NCI-H146 treated with DMSO at 0.1 percent for 48 hours (cell line): ENCODE results near the gene NOP9.
"Not testable (repeated sequence)": the region's sequence is repeated elsewhere in the genome, so short reads cannot be mapped to it uniquely, and the experiment has no call there.

Experiments used
- DNase-seq: peaks from one replicate; lab custom pipeline; 2025; ENCODE audit not compliant: unreplicated experiment; lab: John Stamatoyannopoulos, UW

Gene NOP9

DNA sequence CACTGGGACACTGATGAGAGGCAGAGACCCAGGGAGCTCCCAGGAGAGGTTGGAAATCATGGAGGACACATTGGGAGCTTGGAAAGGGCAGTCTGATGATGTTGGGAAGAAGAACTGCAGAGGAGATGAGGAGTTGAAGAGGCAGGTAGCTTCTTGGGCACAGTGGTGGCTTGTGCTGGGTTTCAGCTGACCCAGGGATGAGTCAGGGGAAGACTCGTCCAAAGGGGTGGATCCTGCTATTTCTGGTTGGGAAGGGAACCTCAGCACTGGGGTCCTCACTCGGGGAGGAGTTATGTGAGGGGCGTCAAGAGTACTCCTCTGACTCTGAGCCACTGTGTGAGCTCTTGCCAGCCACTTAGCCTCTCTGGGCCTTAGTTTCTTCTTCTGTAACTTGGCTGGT lies 23.7 kb downstream of the NOP9 start:
- DNase-seq = no peak

DNA sequence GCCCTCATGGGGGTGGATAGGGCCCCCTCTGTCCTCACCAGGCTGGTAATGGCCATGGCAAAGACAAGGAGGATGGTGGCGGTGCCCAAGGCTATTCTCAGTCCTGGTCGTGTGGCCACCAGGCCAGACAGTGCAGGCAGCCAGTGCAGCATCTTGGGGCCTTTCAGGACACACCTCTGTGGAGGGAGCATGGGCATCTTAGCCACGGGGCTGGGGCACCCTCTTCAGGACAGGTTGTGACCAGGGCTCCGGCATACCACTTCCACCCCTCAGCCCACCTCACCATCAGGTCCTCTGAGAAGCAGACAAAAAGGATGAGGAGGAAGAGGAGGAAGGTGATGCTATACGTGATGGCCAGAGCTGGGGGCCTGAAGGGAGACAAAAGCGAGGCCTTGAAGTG lies 24.4 kb downstream of the NOP9 start:
- no peak for DNase-seq

DNA sequence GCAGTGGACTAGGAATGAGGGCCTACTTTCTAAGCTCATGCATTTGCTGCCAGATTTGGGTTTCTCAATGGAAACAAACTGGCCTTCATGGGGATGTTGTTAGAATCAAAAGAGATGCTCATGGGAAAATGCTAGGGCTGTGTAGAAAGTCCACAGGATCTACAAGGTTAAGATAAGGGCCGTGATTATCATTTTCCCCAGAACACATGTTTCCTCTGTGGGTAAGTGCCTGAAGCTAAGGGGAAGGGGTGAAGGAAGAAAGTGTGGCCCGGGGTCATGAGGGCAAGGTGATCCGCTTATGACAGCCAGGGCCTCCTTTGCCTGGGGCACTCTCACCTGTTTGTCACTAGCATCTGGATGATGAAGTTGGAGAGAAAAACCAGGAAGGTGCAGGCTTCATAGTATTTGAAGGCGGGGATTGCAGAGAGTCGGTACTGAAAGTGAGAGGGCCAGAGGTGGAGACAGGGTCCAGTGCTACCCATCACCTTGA lies 25.4 kb downstream of the NOP9 start:
- DNase-seq = no peak

DNA sequence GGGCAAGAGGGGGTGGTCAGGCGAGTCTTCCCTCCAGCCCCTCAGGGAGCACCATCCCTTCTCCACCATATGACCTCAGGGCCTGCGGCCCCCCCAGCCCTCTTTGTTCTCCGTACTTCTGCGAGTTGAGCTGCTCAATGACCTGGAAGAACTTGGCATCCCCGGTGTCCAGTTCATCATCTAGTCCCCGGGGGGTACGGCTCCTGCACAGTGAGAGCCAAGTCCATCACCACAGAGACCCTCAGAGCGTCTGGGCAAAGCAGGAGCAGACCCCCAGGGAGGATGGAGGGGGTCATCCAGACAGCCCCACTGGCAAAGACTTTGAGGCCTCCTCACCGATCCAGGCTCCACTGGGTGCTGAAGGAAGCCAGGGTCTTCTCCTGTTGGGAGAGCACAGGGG lies 26.3 kb downstream of the NOP9 start:
- no peak for DNase-seq

DNA sequence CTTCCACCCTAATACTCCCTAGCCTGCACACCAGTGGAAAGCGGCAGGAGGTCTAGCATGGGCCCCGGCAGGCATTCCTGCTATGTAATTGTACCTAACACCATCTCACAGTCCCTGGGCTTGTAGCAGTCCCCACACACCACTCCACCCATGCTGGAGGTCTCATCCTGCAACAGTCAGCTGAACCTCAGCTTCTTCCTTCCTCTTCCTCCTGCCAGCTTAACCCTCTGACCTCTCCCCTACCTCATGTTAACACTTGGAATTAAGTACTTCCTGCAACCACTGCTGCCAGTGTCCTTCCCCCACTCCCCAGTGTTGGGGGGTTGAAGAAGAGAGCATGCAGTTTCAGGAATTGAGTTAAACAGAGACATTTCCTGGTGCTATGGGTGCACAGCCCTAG lies 27.7 kb downstream of the NOP9 start:
- no peak for DNase-seq

DNA sequence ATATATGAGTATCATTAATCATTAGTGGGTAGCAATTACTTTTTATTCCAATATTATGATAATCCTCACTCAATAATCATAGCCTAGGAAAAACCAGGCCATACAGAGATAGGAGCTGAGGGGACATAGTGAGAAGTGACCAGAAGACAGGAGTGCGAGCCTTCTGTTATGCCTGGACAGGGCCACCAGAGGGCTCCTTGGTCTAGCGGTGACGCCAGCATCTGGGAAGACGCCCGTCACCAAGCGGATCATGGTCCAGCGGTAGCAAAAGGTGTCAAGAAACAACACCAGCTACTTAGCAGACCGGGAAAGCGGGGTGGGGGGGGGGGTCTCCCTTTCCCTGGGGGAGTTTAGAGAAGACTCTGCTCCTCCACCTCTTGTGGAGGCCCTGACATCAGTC lies 28.3 kb downstream of the NOP9 start:
- DNase-seq = not testable (repeated sequence)

DNA sequence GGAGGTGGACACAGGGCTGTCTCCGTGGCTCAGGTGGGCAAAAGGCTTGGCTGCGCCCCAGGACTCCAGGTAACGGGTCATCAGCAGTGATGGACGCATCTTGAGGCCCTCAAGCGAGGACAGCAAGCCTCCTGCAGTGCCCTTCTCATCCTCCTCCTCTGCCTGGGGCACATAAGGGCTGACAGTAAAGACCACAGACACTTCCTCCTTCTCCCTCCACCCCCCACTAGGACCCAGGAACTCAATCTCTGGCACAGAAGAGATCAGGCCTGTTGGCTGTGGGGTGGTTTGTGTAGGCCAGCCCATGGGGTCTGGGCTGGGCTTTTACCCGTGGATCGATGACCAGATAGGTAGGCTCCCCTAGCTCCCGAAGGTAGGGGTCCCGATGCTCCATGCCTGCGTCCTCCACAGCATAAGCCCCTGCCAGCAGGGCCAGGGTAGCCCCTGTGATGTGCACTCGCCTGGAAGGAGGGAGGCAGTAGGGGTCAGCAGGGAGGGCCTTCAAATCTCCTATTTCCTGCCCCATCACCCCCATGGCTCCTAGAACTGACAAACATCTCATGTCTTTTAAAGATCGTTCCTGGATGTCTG lies 29.5 kb downstream of the NOP9 start:
- no peak for DNase-seq

DNA sequence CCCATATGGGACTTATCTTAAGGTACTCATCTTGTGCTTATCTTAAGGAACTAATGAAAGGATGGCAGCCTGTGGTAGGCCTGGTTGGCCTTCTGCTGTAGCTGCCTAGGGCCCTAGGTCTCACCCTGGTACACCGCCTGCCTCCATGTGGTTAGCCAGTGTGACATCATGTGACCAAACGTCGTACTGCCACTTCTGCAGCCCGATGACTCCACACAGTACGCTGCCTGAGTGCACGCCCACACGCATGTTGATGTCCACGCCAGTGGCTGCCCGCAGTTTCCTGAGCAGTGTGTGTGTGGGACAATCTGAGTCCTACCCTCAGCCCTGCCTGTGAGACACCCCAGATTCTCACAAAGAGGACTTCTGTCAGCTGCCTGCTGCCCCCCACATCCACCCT lies 30.1 kb downstream of the NOP9 start:
- no peak for DNase-seq

DNA sequence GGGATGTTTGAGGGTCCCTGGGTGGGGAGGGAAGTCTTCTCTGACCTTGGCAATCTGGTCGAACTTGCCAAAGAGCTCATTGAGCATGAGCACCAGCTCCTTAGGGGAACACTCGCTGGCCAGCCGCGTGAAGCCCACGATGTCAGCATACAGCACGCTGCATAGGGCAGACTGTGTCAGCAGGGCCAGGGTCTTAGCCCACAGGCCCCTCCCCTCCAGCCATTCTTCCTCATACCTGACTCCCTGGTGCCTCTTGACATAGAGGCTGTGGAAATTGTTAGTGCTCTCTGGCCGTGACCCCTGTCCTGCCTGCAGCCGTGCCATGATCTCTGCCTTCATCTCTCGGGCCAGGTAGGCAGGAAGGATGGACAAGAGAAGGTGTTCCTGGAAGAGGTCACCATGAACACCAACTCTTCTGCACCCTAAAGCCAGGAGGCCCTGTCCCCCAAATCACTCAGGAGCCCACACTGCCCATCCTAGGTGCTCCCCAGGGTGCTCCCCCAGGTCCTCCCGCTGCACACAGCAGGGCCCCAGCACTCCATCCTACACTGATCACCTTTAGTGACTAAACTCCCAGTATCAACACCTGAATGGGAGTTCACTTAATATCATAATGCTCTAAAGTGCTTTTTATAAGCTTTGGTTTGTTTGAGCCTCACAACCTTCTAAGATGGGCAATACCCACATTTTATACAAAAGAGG lies 31.5 kb downstream of the NOP9 start:
- DNase-seq = no peak

DNA sequence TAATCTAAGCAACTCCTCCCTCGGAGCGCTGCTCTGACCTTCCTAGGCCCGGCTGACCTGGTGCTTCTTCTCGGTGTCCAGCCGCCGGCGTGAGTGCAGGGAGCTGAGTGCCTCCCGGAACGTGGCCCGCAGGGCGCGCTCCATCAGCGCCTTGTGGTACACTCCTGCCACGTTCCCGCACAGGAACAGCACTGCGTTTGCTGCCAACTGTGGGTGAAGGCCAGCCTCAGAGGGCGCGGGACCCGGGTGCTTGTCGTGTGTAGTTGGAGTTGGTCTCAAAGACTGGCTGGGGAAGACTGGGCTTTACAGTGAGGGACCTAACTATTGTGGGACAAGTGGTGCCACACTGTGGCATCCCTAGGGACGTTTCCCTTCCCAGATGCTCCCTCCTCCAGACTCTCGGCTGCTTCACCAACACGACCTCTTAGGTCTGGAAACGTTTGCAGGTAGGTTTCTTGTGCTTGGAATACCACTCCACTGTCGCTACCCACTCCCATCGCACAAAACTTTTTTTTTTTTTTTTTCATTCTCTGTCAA lies 32.1 kb downstream of the NOP9 start:
- DNase-seq = no peak

DNA sequence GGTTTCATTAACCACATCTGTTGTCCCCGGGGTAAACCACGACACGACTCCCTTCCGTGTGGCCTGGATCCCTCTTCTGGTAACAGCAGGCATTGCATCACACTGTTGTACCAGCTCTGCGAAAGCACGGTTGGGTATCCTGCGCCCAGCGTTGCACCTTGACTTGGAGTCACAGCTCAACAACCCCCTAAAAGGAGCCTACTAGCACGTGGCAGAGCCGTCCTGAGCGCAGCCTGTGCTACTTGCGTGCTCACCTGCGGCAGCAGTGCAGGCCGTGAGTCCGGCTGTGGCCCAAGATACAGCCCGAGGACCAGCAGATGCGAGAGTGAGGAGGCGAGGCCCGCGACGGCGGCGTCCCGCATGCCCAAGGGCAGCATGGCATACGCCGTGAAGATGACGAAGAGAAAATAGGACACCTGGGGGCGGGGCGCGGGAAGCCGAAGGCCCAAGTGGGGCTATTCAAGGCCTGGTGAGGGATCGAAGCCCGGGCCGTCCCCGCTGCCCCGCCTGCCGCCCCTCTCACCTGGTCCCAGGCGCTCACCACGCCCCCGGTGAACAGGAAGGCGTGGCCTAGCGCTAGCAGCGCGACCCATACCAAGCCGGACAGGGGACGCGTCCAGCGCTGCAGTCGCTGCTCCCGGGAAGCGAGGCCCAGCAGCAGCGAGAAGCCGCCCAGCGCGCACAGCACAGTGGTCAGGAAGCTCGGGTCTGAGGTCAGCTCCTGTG lies 32.8 kb downstream of the NOP9 start:
- peak; percentile 48 for DNase-seq

DNA sequence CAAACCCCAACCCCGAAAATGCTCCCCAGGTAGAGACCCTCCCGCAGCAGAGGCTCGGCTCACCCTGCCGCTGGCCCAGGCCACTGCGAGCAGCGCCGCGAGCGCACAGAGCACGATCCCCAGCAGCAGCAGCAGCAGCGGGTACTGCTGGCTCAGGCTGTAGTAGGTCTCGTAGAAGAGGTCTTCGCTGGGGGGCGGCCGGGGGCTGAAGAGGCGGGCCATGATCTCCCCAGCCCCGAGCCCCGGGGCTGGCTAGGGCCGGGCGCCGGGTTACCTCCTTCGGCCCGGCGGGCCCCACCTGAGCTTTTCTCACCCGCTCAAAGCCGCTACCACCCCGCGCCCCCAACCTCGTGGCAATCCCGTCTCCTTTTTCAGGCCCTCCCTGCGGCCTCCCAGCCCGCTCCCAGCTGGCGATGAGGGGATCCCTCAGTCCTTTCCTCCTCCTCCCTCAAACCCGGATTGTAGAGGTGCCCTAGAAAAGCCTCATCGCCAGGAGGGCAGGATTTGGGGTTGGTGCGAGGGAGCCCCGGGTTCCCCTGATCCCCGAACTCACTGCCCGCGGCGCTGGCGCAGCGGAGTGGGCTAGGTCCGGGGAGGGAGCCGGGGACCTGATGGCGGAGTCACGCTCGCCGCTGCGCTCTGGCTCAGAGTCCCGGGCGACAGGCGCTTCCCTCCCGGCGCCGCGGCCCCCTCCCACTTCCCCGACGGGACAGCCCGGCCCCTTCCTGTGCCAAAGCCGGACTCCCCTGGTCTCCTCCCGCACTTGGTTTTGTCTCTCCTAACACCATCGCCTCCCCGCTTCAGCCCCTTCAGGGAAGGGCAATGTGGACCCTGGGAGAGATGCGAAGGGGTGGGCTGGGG lies 35.0 kb downstream of the NOP9 start, which contains the start of gene ADCY4:
TSS of gene ADCY4 (minus strand) at position 641 of the 861 bp plus-strand sequence. CDS start at position 222, 419 bp downstream.
- no peak for DNase-seq

DNA sequence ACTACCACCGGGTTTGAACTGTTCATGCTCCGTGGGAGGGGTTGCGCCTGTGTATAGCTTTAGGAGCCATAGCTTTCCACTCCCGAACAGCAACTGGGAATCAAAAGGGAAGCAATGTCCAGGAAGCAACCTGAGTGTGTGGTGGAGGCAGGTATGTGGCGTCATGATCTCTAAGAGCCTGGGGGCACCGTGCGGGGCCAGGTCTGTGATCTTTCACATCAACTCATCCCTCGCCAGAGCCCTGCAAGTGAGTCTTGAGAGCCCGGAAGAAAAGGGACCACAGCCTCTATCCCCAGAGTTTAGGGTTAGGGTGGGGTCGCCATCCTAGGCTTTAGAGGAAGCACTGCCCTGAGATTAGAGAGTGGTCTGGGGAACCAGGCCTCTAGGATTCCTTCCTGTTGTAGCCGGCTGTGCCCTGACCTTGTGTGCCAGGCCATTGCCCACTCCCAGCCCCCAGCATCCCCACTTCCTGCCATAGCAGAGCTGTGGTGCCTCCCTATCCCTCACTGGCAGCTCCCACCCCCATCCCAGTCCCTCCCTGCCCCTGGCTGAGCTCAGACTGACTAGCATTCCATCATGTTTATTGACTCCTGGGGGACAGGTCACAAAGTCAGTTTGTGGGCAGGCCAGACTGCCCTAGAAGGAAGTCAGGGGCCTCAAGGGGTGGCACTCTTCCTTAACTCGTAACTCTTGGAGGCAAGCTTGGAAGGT lies 36.0 kb downstream of the NOP9 start:
- no peak for DNase-seq

DNA sequence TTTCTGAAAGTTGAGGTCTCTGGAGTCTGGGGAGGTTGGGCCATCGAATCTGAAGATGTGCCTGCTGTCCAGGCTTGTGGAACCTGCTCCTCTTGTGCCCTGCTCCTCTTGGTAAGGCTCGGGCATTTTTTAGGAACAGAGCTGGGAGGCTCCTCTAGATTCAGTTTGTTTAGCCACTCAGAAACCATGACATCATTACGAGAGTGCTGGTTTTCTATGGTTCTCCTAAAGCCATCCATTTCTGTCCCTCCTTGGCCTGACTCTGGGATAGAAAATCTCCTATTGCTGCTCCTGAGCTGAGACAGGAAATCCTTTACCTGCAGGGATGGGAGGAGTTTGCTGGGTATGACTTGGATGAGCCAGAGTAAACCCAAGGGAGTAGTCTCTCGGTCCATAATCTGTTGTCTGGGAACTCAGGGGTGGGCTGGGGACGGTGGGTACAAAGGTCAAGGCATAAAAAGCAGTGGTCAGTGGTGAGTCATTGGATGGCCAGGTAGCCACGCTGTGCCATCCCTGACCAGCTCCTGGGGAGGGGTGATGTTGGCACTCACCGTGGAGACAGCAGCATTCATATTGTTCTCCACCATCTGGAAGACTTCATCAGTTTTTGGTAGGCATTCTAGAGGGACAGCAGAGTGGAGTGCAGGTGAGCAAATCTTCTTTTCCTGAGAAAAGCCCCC lies 37.6 kb downstream of the NOP9 start:
- no peak for DNase-seq

DNA sequence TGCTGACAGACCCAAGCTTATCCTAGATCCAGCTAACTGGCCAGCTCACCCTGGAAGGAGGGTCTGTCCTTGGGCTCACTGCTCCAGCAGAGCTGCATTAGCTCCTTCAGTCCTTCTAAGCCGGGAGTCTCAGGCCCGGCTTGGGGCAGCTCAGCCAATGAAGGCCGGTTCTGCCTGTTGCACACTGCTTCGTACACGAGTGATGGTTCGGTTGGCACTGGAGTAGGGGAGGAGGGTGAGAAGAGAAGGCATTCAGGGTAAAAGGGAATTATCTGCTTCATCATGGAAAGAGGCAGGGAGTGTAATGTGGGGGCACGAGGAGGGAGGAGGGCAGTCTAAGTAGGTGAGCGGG lies 38.1 kb downstream of the NOP9 start:
- no peak for DNase-seq

DNA sequence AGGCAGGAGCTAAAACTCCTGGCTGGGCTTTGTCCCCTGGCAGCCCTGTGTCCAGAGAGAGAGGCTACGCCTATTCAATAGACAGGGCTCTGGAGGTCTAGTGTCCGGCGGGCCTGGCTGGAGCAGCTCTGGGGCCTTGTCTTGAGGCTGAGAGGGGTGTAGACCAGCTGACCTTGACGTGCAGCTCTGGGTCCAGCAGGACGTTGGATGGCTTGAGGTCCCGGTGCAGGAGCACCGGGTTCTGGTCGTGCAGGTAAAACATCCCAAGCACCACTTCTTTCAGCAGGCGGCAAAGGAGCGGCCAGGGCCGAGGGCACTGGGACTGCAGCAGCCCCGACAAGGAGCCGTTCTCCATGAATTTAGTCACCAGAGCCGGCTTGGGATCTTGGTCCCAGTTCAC lies 39.2 kb downstream of the NOP9 start:
- no peak for DNase-seq

DNA sequence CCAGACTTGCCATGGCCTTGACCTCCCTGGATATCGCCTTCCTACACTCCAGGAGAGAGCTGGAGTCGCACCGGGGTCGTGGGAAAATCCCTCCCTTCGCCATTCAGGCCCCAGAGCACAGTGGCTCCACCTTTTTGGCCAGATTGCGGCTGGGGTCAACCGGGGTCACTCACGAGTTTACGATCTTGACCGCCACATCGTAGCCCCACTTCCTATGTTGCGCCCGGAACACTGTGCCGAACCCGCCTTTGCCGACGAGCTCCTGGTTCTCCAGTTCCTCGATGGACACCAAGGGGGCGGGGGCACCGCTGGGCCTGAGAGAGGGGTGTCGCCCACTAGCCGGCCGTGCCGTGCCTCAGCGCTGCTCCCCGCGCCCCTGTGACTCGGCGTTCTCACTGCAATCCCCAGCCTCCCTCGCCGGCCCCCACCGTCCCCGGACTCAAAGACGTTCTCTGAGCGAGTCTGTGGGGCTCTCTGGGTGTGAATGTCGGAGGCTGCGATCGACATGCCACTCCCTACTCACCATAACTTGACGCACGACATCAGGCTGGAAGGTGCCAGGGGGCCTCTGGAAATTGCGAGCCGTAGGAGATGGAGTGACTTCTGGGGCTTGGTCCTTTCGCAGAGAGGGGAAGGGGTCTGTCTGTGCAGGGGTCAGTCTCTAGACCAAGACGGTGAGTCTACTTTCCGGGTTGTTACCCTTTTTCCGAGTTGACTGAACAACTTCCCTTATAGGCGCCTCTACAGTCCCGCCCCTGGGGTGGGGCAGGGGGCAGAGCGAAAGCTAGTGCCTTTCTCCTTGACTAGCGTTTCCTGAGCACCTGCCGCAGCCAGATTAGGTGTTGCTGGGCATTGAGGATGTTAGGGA lies 39.9 kb downstream of the NOP9 start, which contains the start of gene RIPK3:
TSS of gene RIPK3 (minus strand) at position 708 of the 868 bp plus-strand sequence. CDS start at position 543, 165 bp downstream.
- DNase-seq = no peak

DNA sequence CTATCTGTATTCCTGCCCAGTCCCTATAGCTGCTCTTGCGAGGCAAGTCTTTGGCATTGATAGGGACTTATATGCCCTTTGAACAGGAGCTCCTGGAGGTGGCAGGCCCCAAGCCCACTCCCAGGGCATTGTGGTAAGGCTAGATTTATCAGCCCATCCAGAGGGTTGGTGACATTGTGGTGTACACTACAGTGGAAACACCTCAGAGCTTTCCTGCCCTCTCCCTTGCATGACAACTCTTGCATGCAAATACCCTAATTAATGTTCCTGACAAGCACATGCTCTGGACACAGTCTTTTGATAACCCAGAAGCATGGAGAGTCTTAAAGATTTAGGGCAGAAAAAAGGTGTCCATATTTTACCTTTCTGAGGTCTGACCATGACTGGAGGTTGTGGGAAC lies 41.0 kb downstream of the NOP9 start:
- DNase-seq = no peak

DNA sequence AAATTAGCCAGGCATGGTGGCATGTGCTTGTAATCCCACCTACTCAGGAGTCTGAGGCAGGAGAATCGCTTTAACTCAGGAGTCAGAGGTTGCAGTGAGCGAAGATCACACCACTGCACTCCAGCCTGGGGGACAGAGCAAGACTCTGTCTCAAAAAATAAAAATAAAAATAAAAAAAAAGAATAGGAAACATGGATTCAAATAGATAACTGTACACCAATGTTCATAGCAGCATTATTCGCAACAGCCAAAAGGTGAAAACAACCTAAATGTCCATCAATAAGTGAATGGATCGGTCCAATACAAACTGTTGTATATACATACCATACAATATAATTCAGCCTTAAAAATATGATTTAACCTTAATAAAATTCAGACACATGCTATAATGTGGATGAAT lies 43.2 kb downstream of the NOP9 start:
- no peak for DNase-seq
